A673 (cell line): ENCODE results near the gene CCM2. TPM values are rescaled to one million over a fixed set of nuclear protein-coding genes. Genes with fewer than 3 reads are reported as not detected.

ENCODE experiments used
- BruUV-seq: library from RNA; stranded (reverse); fragments of 400-500 nt; replicated peaks from 2 replicates; lab custom pipeline; 2021; lab: Mats Ljungman, UMichigan
- CTCF ChIA-PET: fragments of 300-600 bp; sonication (Branson Sonifier 250); formaldehyde crosslinking; loops from one replicate; lab custom pipeline; 2022; ENCODE audit warnings: antibody characterized with exemption; lab: Charles Lee
- POLR2A ChIA-PET: fragments of 300-600 bp; sonication (Branson Sonifier 250); formaldehyde crosslinking; loops from one replicate; lab custom pipeline; 2022; ENCODE audit warnings: antibody characterized with exemption; ENCODE audit not compliant: low non-redundant PET; lab: Charles Lee
- DNase-seq: peaks from one replicate; pipeline ENCODE4 v3.0.0-alpha.2; 2015; ENCODE audit warnings: low spot score
- H3K27ac ChIP-seq: fragments of 200-600 bp; sonication (generic); 2 replicates; pipeline ENCODE4 v1.5.1; 2016; ENCODE audit warnings: mixed run types, low read depth, mild to moderate bottlenecking, mixed read lengths, antibody characterized with exemption, low read length; ENCODE audit not compliant: poor library complexity, severe bottlenecking
- H3K27me3 ChIP-seq: fragments of 200-600 bp; sonication (generic); replicated peaks from 2 replicates; pipeline ENCODE4 v1.6.1; 2017; ENCODE audit warnings: mixed run types, low read depth, mild to moderate bottlenecking, mixed read lengths, antibody characterized with exemption, low read length; ENCODE audit not compliant: insufficient read depth, poor library complexity
- H3K36me3 ChIP-seq: fragments of 200-600 bp; sonication (generic); 2 replicates; pipeline ENCODE4 v1.6.1; 2016; ENCODE audit warnings: mixed run types, mild to moderate bottlenecking, mixed read lengths, antibody characterized with exemption, low read length; ENCODE audit not compliant: insufficient read depth, poor library complexity, severe bottlenecking
- H3K4me1 ChIP-seq: fragments of 200-600 bp; sonication (generic); 2 replicates; pipeline ENCODE4 v1.6.1; 2017; ENCODE audit warnings: mixed run types, mild to moderate bottlenecking, mixed read lengths, antibody characterized with exemption, low read length; ENCODE audit not compliant: insufficient read depth, poor library complexity, severe bottlenecking
- H3K4me3 ChIP-seq: fragments of 200-600 bp; sonication (generic); 2 replicates; pipeline ENCODE4 v1.5.1; 2016; ENCODE audit warnings: low read depth, mixed run types, mild to moderate bottlenecking, mixed read lengths, low read length; ENCODE audit not compliant: poor library complexity, severe bottlenecking
- H3K9me3 ChIP-seq: fragments of 200-600 bp; sonication (generic); 2 replicates; pipeline ENCODE4 v1.6.1; 2016; ENCODE audit warnings: mixed run types, low read depth, mild to moderate bottlenecking, mixed read lengths, antibody characterized with exemption, low read length; ENCODE audit not compliant: poor library complexity, severe bottlenecking
- EZH2 ChIP-seq: fragments of 200-600 bp; sonication (generic); IDR thresholded peaks from 2 replicates; pipeline ENCODE4 v1.6.1; 2017; ENCODE audit warnings: borderline replicate concordance, low read depth, mild to moderate bottlenecking, mixed read lengths, antibody characterized with exemption, low read length; ENCODE audit not compliant: poor library complexity, severe bottlenecking
- intact Hi-C: fragments of 100-400 bp; cut with micrococcal nuclease; formaldehyde crosslinking; loops from one replicate; pipeline ENCODE4 v1.10.0; 2022; ENCODE audit not compliant: unreplicated experiment
- total RNA-seq: library from RNA; stranded (reverse); gene quantifications from 2 replicates; pipeline ENCODE4 v1.2.3, GENCODE V29; 2021
- TF ChIP-seq, protein P1 (sequence below): fragments of 300-800, 200-600 bp; sonication (generic); conservative IDR thresholded peaks from 2 replicates; pipeline ENCODE4 v1.5.1; 2017; ENCODE audit warnings: low read depth, mild to moderate bottlenecking, antibody characterized with exemption, low read length, moderate library complexity, mixed read lengths

CCM2 gene
- total RNA-seq, 1 experiment from 2014 or later, result 35.2 TPM

DNA sequence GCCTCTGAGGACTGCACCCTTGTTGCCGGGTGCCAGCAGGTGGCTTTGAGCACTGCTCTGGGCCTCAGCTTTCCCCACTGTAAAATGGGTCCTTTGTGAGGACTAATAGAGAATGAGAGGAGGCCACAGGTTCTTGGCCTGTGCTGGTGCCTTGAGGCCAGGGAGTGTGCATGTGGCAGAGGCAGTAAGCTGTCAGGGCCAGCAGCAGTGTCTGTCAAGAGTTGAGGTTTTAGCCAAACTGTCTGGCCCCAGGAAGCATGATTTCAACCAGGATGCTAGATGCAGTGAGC is 75.3 kb downstream of the CCM2 start:
- Histone ChIP-seq H3K36me3 (no peaks in the 10 kb centered on the region), H3K27me3 (no peaks in the 10 kb centered on the region), H3K4me3 (no peak overlapping the region), H3K9me3 (no peaks in the 10 kb centered on the region), H3K27ac (no peak overlapping the region), H3K4me1 (no peaks in the 10 kb centered on the region)
- no peak for TF ChIP-seq EZH2
- TF ChIP-seq, protein P1, sequence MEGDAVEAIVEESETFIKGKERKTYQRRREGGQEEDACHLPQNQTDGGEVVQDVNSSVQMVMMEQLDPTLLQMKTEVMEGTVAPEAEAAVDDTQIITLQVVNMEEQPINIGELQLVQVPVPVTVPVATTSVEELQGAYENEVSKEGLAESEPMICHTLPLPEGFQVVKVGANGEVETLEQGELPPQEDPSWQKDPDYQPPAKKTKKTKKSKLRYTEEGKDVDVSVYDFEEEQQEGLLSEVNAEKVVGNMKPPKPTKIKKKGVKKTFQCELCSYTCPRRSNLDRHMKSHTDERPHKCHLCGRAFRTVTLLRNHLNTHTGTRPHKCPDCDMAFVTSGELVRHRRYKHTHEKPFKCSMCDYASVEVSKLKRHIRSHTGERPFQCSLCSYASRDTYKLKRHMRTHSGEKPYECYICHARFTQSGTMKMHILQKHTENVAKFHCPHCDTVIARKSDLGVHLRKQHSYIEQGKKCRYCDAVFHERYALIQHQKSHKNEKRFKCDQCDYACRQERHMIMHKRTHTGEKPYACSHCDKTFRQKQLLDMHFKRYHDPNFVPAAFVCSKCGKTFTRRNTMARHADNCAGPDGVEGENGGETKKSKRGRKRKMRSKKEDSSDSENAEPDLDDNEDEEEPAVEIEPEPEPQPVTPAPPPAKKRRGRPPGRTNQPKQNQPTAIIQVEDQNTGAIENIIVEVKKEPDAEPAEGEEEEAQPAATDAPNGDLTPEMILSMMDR, result no peak
- intact Hi-C loops, result no loop called here
- BruUV-seq, result no TSS peak
- ChIA-PET POLR2A (no interaction called here), CTCF (no interaction called here)
- no peak for DNase-seq

GRCh38 chr7:45075871-45076796 is 76.1 kb downstream of the CCM2 start:
- Histone ChIP-seq H3K36me3 (no peaks in the 10 kb centered on the region), H3K9me3 (no peaks in the 10 kb centered on the region), H3K27me3 (no peaks in the 10 kb centered on the region), H3K4me1 (no peaks in the 10 kb centered on the region), H3K27ac (no peak overlapping the region), H3K4me3 (no peak overlapping the region)
- no TSS peak for BruUV-seq
- intact Hi-C loops, result no loop called here
- no peak for TF ChIP-seq EZH2
- TF ChIP-seq, protein P1, result no peak
- CTCF ChIA-PET, result interaction anchor here (0.6 kb wide), 1 partner anchor 76 kb away, joined by 5 read pairs; the partner anchor contains the start of gene CCM2
- POLR2A ChIA-PET, result no interaction called here
- no peak for DNase-seq

GRCh38 chr7:45076946-45077345 is 76.9 kb downstream of the CCM2 start:
- Histone ChIP-seq H3K27me3 (no peaks in the 10 kb centered on the region), H3K27ac (no peak overlapping the region), H3K4me3 (no peak overlapping the region), H3K36me3 (no peaks in the 10 kb centered on the region), H3K9me3 (no peaks in the 10 kb centered on the region), H3K4me1 (no peaks in the 10 kb centered on the region)
- no TSS peak for BruUV-seq
- DNase-seq, result no peak
- ChIA-PET CTCF (interaction anchor here (0.6 kb wide), 1 partner anchor 77 kb away, joined by 5 read pairs; the partner anchor contains the start of gene CCM2), POLR2A (no interaction called here)
- TF ChIP-seq EZH2, result no peak
- TF ChIP-seq, protein P1, result no peak
- intact Hi-C loops, result no loop called here
